OCI-LY3 (cell line): ENCODE measurements around the gene NUBP2.

Experiments used
- CTCF ChIP-seq: fragments of 200-600, 300-600 bp; sonication (generic); IDR thresholded peaks from 2 replicates; pipeline ENCODE4 v1.5.1; 2014; ENCODE audit warnings: antibody characterized with exemption, low read length, low read depth
- EZH2phosphoT487 ChIP-seq: fragments of 200-600 bp; shearing (Covaris generic); IDR thresholded peaks from 2 replicates; pipeline ENCODE4 v1.6.1; 2018; ENCODE audit warnings: antibody characterized with exemption, mixed run types, low read depth

DNA sequence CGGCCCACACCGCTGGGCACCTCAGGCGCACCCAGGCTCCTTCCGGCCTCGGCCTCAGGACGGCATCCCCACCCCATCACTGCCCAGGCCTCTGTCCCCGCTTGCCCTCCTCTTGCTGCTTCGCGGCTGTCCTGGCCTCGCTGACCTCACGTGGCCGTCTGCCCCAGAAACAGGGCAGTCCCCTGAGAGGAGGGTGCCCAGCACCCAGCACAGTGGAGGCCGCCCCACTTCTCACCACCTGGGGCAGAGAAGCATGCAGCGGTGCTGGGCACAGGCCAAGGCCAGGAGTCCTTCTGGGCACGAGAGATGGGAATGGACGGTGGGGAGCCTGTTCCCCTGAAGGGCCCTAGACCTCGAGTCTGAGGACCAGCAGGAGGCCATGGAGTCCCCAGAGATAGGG is 35.0 kb downstream of the NUBP2 start:
- no peak for TF ChIP-seq CTCF
- TF ChIP-seq EZH2phosphoT487 = no peak
